ENCODE data around the gene ISCA2. TPM values are rescaled to one million over a fixed set of nuclear protein-coding genes. Genes with fewer than 3 reads are reported as not detected.

ISCA2 gene
- total RNA-seq, 1 donor from 2014 or later, result 21.2 TPM

DNA sequence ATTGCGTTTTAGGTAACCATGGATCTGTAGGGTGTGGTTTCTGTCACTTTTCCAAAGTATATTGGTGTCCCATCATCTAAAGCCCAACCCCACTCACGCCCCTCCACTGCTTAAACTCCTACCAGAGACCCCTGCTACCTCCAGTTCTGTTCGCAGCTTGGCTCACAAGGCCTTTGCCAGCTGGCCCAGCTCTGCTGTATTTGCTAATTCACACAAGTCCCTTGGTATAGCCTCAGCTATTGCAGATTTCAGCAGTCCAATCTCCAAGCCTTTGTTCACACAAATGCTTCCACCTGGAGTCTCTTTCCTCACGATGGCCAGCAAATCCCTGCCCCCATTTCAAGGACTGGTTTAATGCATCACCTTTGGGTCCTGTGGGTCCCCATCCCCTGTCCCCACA, 24.2 kb downstream of the ISCA2 start:
- H3K9me3 ChIP-seq (ENCODE audit: insufficient read depth, low read depth, low read length), result no peaks in the 10 kb centered on the region
- H3K27me3 Mint-ChIP-seq (ENCODE audit: low read depth, unreplicated experiment), result no peaks in the 10 kb centered on the region
- H3K27ac ChIP-seq (ENCODE audit: low read depth, low read length), result no peak overlapping the region
- no peaks in the 10 kb centered on the region for H3K79me2 ChIP-seq (ENCODE audit: insufficient read depth, low read length)
- H3K36me3 Mint-ChIP-seq (ENCODE audit: low read depth, unreplicated experiment), result peaks cover 38% of the 10 kb centered on the region
- no peaks in the 10 kb centered on the region for H4K20me1 ChIP-seq (ENCODE audit: insufficient read depth, low read length)
- no peak overlapping the region for H3K4me2 ChIP-seq (ENCODE audit: low read length)
- H2AFZ ChIP-seq (ENCODE audit: low read depth, low read length), result no peak overlapping the region
- no peak overlapping the region for H3K9ac ChIP-seq (ENCODE audit: low read length)
- FAIRE-seq, result no peak
- TF ChIP-seq, protein P1, sequence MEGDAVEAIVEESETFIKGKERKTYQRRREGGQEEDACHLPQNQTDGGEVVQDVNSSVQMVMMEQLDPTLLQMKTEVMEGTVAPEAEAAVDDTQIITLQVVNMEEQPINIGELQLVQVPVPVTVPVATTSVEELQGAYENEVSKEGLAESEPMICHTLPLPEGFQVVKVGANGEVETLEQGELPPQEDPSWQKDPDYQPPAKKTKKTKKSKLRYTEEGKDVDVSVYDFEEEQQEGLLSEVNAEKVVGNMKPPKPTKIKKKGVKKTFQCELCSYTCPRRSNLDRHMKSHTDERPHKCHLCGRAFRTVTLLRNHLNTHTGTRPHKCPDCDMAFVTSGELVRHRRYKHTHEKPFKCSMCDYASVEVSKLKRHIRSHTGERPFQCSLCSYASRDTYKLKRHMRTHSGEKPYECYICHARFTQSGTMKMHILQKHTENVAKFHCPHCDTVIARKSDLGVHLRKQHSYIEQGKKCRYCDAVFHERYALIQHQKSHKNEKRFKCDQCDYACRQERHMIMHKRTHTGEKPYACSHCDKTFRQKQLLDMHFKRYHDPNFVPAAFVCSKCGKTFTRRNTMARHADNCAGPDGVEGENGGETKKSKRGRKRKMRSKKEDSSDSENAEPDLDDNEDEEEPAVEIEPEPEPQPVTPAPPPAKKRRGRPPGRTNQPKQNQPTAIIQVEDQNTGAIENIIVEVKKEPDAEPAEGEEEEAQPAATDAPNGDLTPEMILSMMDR (IDR thresholded peaks at IDR 0.05; ENCODE audit: insufficient read depth, low read depth, low read length), result no peak
- TF ChIP-seq EZH2 (IDR thresholded peaks at IDR 0.05; ENCODE audit: insufficient read depth, low read length), result no peak
- no peak overlapping the region for H3K4me3 ChIP-seq (ENCODE audit: insufficient read depth, low read depth, low read length)
- no peak overlapping the region for H3K27ac Mint-ChIP-seq (ENCODE audit: unreplicated experiment)
- peaks cover 30% of the 10 kb centered on the region for H3K4me1 ChIP-seq (ENCODE audit: insufficient read depth, low read length)
- no peak overlapping the region for H3K4me3 Mint-ChIP-seq (ENCODE audit: unreplicated experiment)
- peaks cover 16% of the 10 kb centered on the region for H3K36me3 ChIP-seq (ENCODE audit: insufficient read depth, low read length)
- H3K9me3 Mint-ChIP-seq (ENCODE audit: unreplicated experiment), result no peaks in the 10 kb centered on the region
- H3K27me3 ChIP-seq (ENCODE audit: insufficient read depth, low read length), result no peaks in the 10 kb centered on the region
- peaks cover 27% of the 10 kb centered on the region for H3K4me1 Mint-ChIP-seq (ENCODE audit: low read depth, unreplicated experiment)
- DNase-seq (ENCODE audit: low read depth), result no peak

DNA sequence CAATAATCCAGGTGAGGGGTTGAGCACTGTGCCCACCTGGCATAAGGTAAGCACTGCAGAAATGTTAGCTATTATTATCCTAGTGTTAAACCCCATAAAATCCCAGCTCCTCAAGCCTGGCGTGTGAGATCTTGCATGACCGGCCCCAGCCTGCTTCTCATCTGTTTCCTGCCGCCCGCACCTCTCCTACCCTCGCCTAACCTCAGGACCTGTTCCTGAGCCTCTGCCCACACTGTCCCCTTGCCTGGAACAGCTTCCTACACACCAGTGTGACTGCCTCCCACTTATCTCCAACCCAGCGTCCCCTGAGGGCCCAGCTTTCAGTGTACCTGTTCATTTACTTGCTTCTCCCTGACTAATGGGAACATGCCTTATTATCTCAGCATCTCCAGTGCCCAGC, 24.7 kb downstream of the ISCA2 start:
- no peak overlapping the region for H3K4me2 ChIP-seq (ENCODE audit: low read length)
- no peaks in the 10 kb centered on the region for H4K20me1 ChIP-seq (ENCODE audit: insufficient read depth, low read length)
- Mint-ChIP-seq H3K4me3 (ENCODE audit: unreplicated experiment) (no peak overlapping the region), H3K36me3 (ENCODE audit: low read depth, unreplicated experiment) (peaks cover 34% of the 10 kb centered on the region), H3K27ac (ENCODE audit: unreplicated experiment) (no peak overlapping the region), H3K9me3 (ENCODE audit: unreplicated experiment) (no peaks in the 10 kb centered on the region), H3K27me3 (ENCODE audit: low read depth, unreplicated experiment) (no peaks in the 10 kb centered on the region), H3K4me1 (ENCODE audit: low read depth, unreplicated experiment) (peaks cover 27% of the 10 kb centered on the region)
- H3K27ac ChIP-seq (ENCODE audit: low read depth, low read length), result no peak overlapping the region
- H3K36me3 ChIP-seq (ENCODE audit: insufficient read depth, low read length), result peaks cover 16% of the 10 kb centered on the region
- DNase-seq (ENCODE audit: low read depth) (no peak), FAIRE-seq (no peak)
- H3K9me3 ChIP-seq (ENCODE audit: insufficient read depth, low read depth, low read length), result no peaks in the 10 kb centered on the region
- no peak overlapping the region for H3K9ac ChIP-seq (ENCODE audit: low read length)
- TF ChIP-seq EZH2 (IDR thresholded peaks at IDR 0.05; ENCODE audit: insufficient read depth, low read length), result no peak
- TF ChIP-seq, protein P1 (IDR thresholded peaks at IDR 0.05; ENCODE audit: insufficient read depth, low read depth, low read length), result no peak
- H2AFZ ChIP-seq (ENCODE audit: low read depth, low read length), result no peak overlapping the region
- H3K4me3 ChIP-seq (ENCODE audit: insufficient read depth, low read depth, low read length), result no peak overlapping the region
- H3K79me2 ChIP-seq (ENCODE audit: insufficient read depth, low read length), result no peaks in the 10 kb centered on the region
- H3K27me3 ChIP-seq (ENCODE audit: insufficient read depth, low read length), result no peaks in the 10 kb centered on the region
- H3K4me1 ChIP-seq (ENCODE audit: insufficient read depth, low read length), result peaks cover 30% of the 10 kb centered on the region

DNA sequence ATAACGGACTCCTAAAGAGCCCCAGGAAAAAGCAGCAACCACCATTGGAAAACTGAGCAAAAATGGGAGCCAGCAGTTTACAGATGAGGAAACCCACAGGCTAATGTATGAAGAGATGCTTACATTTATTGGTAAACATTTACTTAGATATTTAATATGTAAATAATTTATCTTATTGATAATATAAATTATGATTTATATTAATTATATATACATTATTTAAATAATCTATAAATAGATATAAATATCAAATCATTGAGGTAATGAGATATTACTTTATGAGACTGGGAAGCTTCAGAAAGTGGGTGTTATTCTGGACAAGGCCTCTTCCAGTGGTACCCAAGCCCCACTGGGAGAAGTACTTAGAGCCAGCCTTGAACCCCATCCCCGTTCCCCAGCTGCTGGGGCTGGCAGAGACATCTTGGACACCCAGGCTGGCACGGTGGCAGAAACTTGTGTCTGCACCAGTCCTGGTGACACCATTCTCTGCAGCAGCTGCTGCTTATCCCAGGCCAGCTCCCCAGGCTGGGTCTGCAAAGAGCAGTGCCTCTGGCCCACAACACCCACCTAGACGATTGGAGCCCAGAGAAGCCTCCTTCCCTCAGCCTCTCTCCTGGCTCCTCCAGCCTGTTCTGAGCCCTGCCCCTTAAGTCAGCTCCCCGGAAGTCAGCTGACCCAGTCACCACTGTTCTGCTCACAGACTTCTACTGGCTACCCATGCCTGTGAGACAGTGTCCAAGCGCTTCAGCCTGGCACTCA, 25.9 kb downstream of the ISCA2 start:
- Histone ChIP-seq H2AFZ (ENCODE audit: low read depth, low read length) (no peak overlapping the region), H3K27me3 (ENCODE audit: insufficient read depth, low read length) (no peaks in the 10 kb centered on the region), H3K4me1 (ENCODE audit: insufficient read depth, low read length) (peaks cover 26% of the 10 kb centered on the region), H3K79me2 (ENCODE audit: insufficient read depth, low read length) (no peaks in the 10 kb centered on the region), H3K9me3 (ENCODE audit: insufficient read depth, low read depth, low read length) (no peaks in the 10 kb centered on the region), H3K27ac (ENCODE audit: low read depth, low read length) (no peak overlapping the region), H3K4me2 (ENCODE audit: low read length) (no peak overlapping the region), H4K20me1 (ENCODE audit: insufficient read depth, low read length) (no peaks in the 10 kb centered on the region), H3K9ac (ENCODE audit: low read length) (no peak overlapping the region), H3K36me3 (ENCODE audit: insufficient read depth, low read length) (peaks cover 16% of the 10 kb centered on the region), H3K4me3 (ENCODE audit: insufficient read depth, low read depth, low read length) (no peak overlapping the region)
- Mint-ChIP-seq H3K4me3 (ENCODE audit: unreplicated experiment) (no peak overlapping the region), H3K27ac (ENCODE audit: unreplicated experiment) (no peak overlapping the region), H3K27me3 (ENCODE audit: low read depth, unreplicated experiment) (no peaks in the 10 kb centered on the region), H3K9me3 (ENCODE audit: unreplicated experiment) (no peaks in the 10 kb centered on the region), H3K4me1 (ENCODE audit: low read depth, unreplicated experiment) (peaks cover 19% of the 10 kb centered on the region), H3K36me3 (ENCODE audit: low read depth, unreplicated experiment) (peaks cover 34% of the 10 kb centered on the region)
- DNase-seq (ENCODE audit: low read depth) (no peak), FAIRE-seq (no peak)
- TF ChIP-seq EZH2 (IDR thresholded peaks at IDR 0.05; ENCODE audit: insufficient read depth, low read length), result no peak
- TF ChIP-seq, protein P1 (IDR thresholded peaks at IDR 0.05; ENCODE audit: insufficient read depth, low read depth, low read length), result no peak

Measured in astrocyte (in vitro differentiated cells and primary cell).